ENCODE results near the gene KIZ.

GRCh38 chr20:21209668-21210067, 83.8 kb downstream of the KIZ start:
- TF ChIP-seq CTCF (conservative IDR thresholded peaks at IDR 0.05; ENCODE audit: low read depth, low read length): no peak
- no peak for TF ChIP-seq EZH2 (IDR thresholded peaks at IDR 0.05; ENCODE audit: low read length, unreplicated experiment)
- no peak for TF ChIP-seq EZH2phosphoT487 (IDR thresholded peaks at IDR 0.05; ENCODE audit: borderline replicate concordance, low read length)
